Prostate gland (tissue), 2 donors: ENCODE results near the gene C1orf174.

Experiments used
- POLR2AphosphoS5 ChIP-seq: sonication (generic); formaldehyde crosslinking; IDR thresholded peaks from one replicate; pipeline ENCODE4 v1.6.1; 2017; ENCODE audit warnings: antibody characterized with exemption
- TF ChIP-seq, protein P1 (sequence below), 4 experiments: fragments of 200-600 bp in 2 of 4; fragments of 450-650 bp in 2 of 4; sonication (generic) in 2 of 4; IDR thresholded peaks; 1 replicate in 3 of 4; 2 replicates in 1 of 4; pipeline ENCODE4 v1.5.1; 2016 to 2019; ENCODE audit warnings: antibody characterized with exemption in 4 of 4, mild to moderate bottlenecking in 2 of 4, moderate library complexity in 2 of 4

DNA sequence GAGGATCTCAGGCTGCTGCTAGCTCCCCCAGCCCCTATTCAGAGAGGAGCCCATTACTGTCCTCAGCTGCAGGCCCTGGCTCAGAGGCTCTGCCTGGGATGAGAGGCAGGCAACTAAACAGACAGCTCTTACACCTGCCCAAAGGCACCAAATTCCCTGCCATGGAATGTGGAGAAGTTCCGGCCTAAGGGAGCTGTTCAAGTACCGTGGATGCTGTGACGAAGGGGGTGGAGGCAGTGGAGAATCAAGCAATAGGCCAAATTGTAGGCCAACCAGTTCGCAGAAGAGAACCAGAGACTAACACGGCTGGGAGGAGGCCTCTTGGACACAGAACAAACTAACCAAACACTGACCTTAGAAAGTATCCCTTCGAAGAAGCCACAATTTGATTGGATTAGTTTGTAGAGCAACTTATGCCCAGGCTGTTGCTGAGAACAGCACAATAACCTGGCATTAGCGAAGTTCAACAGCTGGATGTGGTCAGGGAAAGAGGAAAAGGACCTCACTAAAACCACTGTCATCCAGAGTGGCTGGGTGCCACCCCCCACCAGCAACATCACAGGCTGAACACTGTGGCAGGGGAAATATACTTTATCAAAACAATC, 3.6 kb downstream of the C1orf174 start:
- TF ChIP-seq, protein P1, sequence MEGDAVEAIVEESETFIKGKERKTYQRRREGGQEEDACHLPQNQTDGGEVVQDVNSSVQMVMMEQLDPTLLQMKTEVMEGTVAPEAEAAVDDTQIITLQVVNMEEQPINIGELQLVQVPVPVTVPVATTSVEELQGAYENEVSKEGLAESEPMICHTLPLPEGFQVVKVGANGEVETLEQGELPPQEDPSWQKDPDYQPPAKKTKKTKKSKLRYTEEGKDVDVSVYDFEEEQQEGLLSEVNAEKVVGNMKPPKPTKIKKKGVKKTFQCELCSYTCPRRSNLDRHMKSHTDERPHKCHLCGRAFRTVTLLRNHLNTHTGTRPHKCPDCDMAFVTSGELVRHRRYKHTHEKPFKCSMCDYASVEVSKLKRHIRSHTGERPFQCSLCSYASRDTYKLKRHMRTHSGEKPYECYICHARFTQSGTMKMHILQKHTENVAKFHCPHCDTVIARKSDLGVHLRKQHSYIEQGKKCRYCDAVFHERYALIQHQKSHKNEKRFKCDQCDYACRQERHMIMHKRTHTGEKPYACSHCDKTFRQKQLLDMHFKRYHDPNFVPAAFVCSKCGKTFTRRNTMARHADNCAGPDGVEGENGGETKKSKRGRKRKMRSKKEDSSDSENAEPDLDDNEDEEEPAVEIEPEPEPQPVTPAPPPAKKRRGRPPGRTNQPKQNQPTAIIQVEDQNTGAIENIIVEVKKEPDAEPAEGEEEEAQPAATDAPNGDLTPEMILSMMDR (IDR thresholded peaks at IDR 0.05) = no peak
- TF ChIP-seq POLR2AphosphoS5 = no peak
